Neutrophil (primary cell): Measurements from ENCODE around the gene SNPH.

ENCODE experiments used
- H3K27ac ChIP-seq: fragments of 200-600 bp; sonication (generic); 2 replicates; pipeline ENCODE4 v1.5.1; 2016; ENCODE audit warnings: mild to moderate bottlenecking, moderate library complexity
- H3K27me3 ChIP-seq: fragments of 200-600 bp; sonication (generic); 2 replicates; pipeline ENCODE4 v1.6.0; 2016; ENCODE audit warnings: mild to moderate bottlenecking
- H3K36me3 ChIP-seq: fragments of 200-600 bp; sonication (generic); 2 replicates; pipeline ENCODE4 v1.5.1; 2017
- H3K4me1 ChIP-seq, 2 experiments: fragments of 200-600 bp in 1 of 2; sonication (generic) in 1 of 2; 1 replicate in 1 of 2; 2 replicates in 1 of 2; pipeline versions ENCODE4 v1.5.1 to v1.6.1; 2013 to 2016; ENCODE audit warnings: low read depth in 1 of 2, low read length in 1 of 2, mild to moderate bottlenecking in 1 of 2, moderate library complexity in 1 of 2; ENCODE audit not compliant: control insufficient read depth in 1 of 2, insufficient read depth in 1 of 2
- H3K4me3 ChIP-seq, 2 experiments: fragments of 200-600 bp in 1 of 2; sonication (generic) in 1 of 2; 1 replicate in 1 of 2; 2 replicates in 1 of 2; pipeline ENCODE4 v1.5.1; 2013 to 2016; ENCODE audit warnings: low read depth in 1 of 2, low read length in 1 of 2, mild to moderate bottlenecking in 1 of 2, moderate library complexity in 1 of 2
- H3K9me3 ChIP-seq: fragments of 200-600 bp; sonication (generic); 2 replicates; pipeline ENCODE4 v1.5.1; 2016
- CTCF ChIP-seq: fragments of 200-600 bp; sonication (generic); IDR thresholded peaks from 2 replicates; pipeline ENCODE4 v1.5.1; 2016; ENCODE audit warnings: antibody characterized with exemption

SNPH gene

GRCh38 chr20:1324598-1325172, 58.6 kb downstream of the SNPH start:
- H3K4me1 ChIP-seq, result peaks cover 37 to 38% of the 10 kb centered on the region in 2 experiments
- peak overlapping the region; percentile 88 for H3K27ac ChIP-seq
- TF ChIP-seq CTCF, result no peak
- H3K27me3 ChIP-seq, result no peaks in the 10 kb centered on the region
- no peaks in the 10 kb centered on the region for H3K9me3 ChIP-seq
- peak overlapping the region; percentile 78 to 82 for H3K4me3 ChIP-seq
- H3K36me3 ChIP-seq, result no peaks in the 10 kb centered on the region

DNA sequence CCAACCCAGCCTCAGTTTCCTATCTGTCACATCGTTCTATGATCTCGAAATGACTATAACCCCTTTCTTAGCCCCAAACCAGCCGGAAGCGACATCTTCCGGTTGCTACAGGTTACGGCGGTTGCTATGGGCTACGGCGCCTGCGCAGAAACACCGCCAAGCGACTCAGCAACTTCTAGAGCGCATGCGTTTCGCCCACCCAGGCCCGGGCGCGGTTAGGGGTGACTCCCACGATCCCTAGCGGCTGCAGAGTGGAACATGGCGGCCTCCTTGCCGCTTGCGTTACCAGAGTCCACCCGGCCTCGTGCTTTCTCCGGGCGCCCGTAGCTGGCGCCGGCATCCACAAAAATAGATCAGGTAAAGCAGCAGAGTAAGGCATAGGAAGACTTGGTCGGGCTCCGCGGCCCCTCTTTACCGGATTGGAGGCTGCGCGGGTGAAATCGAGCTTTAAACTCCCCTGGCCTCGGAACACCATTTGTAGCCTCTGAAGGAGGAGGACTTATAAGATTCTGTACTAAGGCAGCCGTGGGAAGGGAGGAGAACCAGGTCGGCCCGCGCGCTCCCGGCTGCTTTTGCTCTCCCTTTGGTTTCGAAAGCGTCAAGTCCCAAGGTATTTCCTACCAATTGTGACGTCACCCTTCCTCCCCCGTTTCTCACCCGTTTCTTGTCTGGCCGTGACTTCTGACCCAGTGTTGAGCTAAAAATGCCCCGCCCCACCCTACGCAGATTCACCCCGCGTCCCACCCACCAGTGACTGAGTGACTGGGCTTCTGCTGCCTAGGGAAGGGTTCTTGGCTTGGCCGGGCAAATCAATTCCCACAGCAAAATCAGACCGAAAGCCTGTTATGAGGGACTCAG, 59.3 kb downstream of the SNPH start:
- Histone ChIP-seq H3K36me3 (no peaks in the 10 kb centered on the region), H3K9me3 (no peaks in the 10 kb centered on the region), H3K4me3 (peak overlapping the region; percentile 78 to 82), H3K27me3 (no peaks in the 10 kb centered on the region), H3K4me1 (peaks cover 37 to 38% of the 10 kb centered on the region in 2 experiments), H3K27ac (peak overlapping the region; percentile 88)
- peak; percentile 66 for TF ChIP-seq CTCF

DNA sequence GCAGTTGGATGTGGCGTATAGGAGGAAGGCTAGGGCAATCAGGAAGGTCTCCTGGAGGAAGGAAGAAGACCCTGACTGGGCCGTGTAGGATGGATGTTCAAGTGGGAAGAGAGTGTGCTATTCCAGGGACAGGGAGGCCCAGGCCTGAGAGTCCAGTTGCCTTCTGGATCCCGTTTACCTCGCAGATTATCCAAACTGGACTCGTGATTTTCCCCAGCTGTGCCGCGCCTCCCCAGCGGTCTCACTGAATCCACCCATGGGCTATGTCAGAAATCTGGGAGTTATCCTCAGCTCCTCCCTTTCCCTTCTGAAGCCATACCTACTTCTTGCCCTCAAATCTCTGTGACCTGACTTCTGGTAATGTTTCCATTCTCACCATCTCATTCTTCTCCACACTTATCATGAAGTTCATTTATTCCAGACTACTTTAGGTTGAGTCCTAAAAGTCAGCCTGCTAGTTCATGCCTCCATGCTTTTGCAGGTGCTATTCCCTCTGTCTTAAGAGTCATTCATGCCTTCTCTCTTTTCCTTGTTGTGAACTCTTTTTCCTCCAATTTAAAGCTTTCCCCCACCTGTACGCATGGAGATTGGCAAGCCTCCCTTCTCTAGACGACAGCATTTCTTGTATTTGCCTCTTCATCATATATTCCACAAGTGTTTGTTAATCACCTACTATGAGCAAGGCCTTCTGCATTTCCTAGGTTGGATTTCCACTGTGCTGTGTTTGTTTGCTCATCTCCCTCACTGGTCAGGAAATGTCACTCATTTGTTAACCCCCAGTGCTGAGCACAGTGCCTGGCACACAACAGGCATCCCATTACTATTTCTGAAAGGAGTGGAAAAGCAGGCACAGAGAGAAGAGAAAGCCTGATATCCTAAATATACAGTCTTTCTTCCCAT, 60.2 kb downstream of the SNPH start:
- no peak for TF ChIP-seq CTCF
- Histone ChIP-seq H3K4me3 (peak overlapping the region; percentile 78 to 82), H3K27me3 (no peaks in the 10 kb centered on the region), H3K36me3 (no peaks in the 10 kb centered on the region), H3K9me3 (no peaks in the 10 kb centered on the region), H3K4me1 (peaks cover 37 to 38% of the 10 kb centered on the region in 2 experiments), H3K27ac (peak overlapping the region; percentile 88)

DNA sequence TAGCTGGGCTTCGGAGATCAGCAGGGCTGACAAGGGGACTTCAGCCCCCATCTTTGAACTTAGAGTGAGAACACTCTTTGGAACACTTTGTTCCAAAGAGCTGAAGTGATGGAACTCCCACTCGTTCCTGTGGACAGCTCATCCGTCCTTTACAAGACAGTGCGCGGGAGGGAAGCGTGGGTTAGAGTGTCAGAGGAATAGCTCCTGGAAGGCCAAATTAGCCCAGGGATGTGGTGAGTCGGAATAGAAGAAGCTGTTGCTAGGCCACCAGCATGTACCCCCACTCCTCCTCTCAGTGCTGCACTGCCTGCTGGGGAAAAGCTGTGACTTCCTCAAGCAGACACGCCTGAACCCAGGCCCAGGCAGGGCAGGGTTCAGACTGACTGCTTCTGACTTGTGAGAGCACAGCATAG, 61.2 kb downstream of the SNPH start:
- Histone ChIP-seq H3K4me1 (peaks cover 37 to 38% of the 10 kb centered on the region in 2 experiments), H3K36me3 (no peaks in the 10 kb centered on the region), H3K27ac (no peak overlapping the region), H3K9me3 (no peaks in the 10 kb centered on the region), H3K27me3 (no peaks in the 10 kb centered on the region), H3K4me3 (no peak overlapping the region)
- no peak for TF ChIP-seq CTCF

GRCh38 chr20:1327827-1328679, 62.0 kb downstream of the SNPH start:
- Histone ChIP-seq H3K4me1 (peaks cover 36% of the 10 kb centered on the region in 2 experiments), H3K4me3 (no peak overlapping the region), H3K27ac (no peak overlapping the region), H3K9me3 (no peaks in the 10 kb centered on the region), H3K36me3 (no peaks in the 10 kb centered on the region), H3K27me3 (no peaks in the 10 kb centered on the region)
- no peak for TF ChIP-seq CTCF
